HG03097 (cell line): ENCODE results near the gene SPATA16.
"Not testable (repeated sequence)": the region's sequence is repeated elsewhere in the genome, so short reads cannot be mapped to it uniquely, and the experiment has no call there.

Experiments
- ATAC-seq: cut with Tn5 transposase; IDR thresholded peaks from one replicate; pipeline ENCODE4 v1.9.1; 2021; ENCODE audit not compliant: unreplicated experiment, low FRiP score

SPATA16 gene

DNA sequence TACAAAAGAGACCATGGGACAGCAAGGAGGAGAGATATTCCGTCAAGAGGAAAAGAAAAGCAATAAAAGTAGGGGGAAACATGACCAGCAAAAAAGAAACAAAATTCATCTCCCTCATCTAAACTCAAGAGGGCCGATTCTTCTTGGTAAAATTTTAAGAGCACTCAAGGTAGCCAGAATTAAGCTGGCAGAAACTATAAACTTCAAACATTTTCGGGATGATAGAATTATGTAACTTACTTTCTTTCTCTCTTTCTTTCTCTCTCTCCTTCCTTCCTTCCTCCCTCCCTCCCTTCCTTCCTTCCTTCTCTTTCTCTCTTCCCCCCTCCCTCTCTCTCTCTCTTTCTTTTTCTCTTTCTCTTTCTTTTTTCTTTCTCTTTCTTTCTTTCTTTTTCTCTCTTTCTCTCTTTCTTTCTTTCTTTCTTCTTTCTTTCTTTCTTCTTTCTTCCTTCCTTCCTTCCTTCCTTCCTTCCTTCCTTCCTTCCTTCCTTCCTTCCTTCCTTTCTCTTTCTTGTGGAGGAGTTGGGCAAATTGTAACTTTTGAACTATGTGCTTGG is 180.3 kb downstream of the SPATA16 start:
- ATAC-seq: not testable (repeated sequence)

DNA sequence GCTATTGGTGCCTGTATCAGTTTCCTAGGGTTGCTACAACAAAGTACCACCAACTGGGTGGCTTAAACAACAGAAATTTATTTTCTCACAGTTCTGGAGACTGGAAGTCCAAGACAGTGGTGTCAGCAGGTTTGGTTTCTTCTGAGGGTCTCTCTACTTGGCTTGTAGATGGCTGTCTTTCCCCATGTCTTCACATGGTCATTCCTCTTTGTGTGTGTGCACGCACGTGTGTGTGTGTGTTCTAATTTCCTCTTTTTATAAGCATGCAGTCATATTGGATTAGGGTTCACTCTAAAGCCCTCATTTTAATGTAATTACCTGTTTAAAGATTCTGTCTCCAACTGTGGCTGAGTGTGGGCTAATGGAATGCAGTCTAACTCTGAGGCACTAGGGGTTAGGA is 182.5 kb downstream of the SPATA16 start:
- ATAC-seq: no peak

DNA sequence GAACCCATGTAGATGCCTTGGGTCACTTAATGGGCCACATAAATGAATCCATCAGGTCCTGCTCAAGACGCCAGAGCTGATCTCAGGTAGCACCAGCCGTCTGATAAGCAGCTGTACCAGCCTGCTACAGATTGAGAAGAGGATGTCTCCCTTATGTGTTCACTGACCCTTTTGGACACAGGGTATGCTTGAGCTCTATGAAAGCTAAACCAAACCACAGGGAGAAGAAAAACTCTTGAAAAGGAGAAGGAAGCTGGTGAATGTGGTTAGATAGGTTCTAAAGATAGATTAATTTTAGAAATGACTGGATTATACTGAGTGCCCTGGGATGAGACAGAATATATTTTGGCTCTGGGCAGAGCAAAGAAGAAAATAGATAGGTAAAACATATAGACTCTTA is 187.5 kb downstream of the SPATA16 start:
- ATAC-seq: no peak

DNA sequence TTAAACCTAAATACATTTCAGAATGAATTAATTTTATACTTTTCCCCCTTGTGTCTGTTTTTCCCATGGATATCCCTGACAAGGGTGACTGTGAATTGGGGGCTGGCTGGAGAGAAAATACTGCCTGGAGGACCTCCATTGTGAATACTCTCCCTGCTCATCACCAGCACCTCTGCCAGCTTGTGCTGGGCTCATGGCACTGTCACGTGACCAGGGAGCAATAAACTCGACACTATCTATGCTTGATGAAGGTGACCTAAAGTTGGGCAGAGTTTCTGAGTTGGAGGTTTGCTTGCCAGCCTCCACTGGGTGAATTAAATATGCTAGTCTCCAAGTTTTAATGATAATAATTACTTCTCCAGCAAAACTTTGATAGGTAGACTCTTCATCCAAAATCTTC is 189.5 kb downstream of the SPATA16 start:
- no peak for ATAC-seq

DNA sequence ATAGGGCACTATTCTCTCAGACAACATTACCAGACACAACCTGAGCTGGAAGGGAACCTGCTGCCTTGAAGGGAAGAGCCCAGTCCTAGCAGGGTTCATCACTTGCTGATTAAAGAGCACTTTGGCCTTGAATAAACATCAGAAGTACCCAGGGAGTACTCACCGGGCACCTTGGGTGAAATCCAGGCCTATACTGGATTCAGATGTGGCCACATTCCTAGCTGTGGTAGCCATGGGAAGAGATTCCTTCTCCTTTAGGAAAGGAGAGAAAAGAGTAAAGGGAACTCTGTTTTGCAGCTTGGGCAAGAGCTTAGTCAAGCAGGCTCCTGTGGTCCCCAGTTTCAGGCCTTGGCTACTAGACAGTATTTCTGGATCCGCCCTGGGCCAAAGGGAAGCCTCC is 195.0 kb downstream of the SPATA16 start:
- ATAC-seq: no peak

DNA sequence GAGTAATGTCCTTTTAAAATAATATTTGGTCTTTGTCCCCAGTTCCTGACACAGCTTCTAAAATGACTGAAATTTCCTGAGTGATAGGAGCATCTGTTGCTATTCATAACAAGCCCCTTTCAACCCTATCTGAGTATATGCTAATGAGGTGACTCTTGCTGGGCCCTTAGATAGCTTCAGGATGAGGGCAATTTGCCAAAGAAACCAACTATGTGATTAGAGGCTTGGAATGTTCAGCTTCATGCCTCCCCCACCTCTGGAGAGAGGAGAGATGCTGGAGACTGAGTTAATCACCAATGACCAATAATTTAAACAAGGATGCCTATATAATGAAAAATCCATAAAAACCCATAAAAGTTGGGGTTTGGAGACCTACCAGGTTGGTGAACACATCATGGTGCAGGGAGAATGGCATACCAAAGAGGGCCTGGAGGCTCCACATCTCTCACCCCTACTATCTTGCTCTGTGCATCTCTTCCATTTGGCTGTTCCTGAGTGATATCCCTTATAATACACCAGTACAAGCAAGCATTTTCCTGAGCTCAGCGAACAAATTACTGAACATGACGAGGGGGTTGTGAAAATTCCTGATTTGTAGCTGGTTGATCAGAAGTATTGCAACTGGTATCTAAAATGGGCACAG is 201.3 kb downstream of the SPATA16 start:
- no peak for ATAC-seq

DNA sequence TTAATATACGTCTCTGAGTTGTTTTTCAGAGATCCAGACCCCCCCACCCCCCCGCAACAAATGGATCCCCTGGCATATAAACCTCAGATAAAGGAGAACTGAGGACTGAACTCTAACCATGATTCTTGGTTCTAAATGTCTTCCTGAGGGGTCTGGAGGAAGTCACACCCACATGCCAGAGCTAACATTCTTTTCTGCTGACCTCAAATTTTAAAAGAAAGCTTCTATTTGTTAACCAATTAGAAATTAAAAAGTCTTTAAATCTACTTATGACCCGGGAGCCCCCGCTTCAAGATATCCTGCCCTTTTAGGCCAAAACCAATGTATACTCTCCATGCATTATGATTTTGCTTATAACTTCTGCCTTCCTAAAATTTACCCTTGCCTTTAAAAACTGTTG is 202.2 kb downstream of the SPATA16 start:
- ATAC-seq: no peak

DNA sequence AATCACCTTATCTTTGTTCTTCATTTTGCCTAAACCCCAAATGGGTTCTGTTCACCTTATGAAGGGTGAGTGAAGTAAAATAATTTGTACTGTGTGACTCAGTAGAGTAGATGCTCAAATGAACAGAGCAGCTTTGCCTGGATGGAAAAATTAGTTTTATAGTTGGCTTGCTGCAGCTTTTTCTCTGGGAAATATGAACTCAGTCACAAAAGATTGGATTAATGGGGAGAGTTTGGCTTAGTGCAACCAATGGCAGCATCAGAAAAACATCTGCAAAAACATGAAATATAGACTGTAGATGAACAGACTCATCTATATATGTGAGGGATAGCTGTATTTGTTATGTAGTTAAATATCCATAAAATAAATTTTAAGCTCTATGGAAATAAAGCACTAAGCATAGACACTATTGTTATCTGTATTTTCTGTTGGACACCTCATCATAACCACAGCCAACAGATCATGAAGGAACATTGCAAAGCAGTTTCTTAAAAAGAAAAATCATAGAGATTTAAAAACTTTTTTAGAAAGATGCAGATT is 209.2 kb downstream of the SPATA16 start:
- no peak for ATAC-seq

DNA sequence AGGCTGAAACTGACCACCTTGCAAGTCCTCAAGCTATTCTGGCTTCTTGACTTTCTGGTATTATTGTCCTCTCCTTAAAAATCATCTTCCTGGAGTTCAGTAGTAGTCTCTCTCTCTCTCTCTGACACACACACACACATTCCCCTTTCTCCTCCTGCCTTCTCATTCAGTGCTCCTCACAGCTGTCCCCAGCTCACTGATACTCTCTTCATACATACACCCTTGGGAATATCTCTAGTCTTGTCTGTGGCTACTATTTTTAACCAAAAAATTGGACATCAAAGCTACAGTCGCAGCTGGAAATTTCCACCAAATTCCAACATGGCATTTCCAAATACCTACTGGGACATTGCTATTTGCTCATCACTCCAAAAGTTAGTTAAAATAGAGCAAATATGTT is 211.6 kb downstream of the SPATA16 start:
- no peak for ATAC-seq

DNA sequence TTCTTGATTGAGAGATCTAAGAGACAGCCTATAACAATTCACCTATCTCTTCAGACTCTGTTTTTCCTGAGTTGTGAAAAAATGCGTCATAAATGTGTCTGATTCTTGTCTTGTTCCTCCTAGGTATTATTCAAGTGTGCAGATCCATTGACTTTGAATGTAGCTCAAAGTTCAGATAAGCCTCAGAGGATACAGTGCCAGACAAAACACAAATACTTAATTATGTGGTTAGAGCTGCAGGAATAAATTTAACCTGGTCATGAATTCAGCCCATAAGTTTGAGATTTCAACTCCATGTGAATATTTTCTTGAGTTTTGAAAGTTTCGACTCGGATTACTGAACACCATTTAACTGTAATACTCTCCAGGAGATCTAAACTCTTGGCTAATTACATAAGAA is 216.5 kb downstream of the SPATA16 start:
- no peak for ATAC-seq

DNA sequence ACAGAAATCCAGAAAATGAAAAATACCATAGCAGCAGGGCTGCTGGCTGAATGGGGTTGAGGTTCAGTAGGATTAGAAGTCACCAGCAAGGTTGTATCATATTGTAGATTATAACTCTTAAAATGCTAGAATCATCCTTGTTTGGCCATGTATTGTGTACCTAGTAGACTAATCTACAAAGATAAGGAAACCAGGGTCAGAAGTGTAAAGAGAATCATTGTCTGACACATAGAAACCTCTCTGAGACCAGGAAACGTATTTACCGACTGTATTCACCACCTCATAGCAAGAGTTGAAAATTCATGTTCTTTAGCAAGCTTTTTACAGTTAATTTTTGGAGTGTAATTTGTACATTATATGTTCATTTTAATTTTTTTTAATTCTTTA is 221.7 kb downstream of the SPATA16 start:
- no peak for ATAC-seq

DNA sequence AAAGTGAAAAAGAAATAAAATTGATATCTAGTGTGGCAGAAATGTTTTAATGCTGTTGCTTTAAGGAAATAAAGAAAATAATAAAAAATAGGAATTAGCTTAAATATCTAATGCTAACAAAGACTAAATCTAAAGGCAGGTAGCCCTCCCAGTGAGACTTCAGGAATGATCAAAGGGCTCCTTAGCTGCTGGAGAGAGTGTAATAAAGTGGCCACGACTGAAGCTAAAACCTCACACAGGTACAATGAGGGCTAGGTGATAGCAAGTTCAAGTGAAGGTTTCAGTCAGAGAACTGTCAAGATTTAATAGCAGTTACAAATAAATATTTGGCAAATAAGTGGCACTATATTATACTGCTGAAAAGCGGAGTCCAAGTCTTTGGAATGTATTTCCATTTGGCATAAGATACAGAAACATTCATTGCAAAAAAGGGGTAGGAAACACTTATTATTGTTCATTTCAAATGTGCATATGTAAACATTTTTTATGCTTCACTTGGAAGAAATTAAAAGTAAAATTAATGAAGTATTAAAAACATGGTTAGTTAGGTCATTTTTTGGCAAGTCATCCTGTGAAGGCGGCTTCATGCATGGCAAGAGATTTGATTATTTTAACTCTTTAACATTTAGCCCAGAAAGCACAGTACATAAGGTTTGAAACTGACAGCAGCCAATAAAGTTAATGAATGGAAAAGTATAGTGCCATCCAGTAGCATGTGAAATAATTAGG is 222.3 kb downstream of the SPATA16 start:
- ATAC-seq: no peak

DNA sequence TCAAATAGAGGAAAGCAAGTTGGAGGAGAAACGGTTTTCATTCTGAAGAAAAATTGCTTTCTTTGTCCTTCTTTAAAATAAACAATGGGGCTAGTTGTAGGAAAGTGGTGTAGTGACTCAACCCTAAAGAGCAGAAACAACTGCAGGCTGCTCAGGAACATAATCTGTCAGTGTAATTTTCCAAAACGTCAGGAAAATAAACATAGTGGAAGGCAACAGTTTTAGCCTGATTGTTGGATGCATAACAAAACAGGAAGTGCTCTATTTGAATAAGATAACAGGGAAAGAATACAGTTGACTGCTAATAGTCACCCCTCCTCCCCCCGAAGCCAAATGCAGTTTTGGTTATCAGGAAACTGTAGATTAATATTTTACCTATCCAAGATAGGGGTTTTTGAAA is 222.9 kb downstream of the SPATA16 start:
- ATAC-seq: no peak

DNA sequence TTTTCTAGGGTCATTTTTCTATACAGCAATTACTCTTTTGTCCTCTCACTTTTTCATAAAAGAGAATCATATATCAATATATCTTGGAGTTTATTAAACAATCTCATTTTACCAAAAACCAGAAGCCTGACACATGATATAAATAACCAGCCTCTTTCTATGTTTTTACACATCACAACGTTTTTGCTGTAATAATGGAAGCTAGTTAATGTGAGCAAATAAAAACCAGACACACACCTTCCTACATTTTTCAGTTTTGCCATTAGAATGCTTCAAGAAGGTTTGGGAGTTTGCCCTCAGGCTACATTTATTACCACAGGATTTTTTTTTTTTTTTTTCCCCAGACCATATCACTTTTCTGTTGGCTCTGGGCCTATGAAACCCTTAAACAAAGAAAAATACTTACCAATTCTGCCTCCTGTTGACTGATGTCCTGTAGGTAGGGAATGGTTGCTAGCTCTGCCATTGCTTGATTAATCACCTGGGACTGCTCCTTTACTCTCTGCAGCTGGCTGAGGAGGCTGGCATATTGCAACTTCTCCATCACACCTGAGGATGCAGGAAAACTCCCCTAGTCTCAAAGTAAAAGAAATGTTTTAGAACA is 225.0 kb downstream of the SPATA16 start:
- no peak for ATAC-seq

DNA sequence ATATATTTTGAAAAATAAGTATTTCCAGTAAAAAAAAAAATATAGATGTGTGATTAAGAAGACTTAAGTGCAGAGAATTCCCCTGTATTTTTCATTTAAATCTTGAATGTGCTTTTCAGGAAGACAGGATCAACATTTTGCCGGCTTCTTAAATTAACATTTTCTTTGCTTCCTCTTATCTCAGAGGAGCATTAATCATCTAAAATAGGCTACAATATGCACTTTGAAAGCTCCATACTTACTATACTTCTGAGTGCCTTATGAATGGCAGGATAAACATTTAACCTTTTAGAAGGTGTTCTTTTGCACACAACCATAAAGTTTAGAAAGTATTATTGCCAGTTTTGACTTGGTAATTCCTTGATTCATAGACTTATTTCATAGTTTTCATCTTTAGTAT is 226.2 kb downstream of the SPATA16 start:
- ATAC-seq: no peak

DNA sequence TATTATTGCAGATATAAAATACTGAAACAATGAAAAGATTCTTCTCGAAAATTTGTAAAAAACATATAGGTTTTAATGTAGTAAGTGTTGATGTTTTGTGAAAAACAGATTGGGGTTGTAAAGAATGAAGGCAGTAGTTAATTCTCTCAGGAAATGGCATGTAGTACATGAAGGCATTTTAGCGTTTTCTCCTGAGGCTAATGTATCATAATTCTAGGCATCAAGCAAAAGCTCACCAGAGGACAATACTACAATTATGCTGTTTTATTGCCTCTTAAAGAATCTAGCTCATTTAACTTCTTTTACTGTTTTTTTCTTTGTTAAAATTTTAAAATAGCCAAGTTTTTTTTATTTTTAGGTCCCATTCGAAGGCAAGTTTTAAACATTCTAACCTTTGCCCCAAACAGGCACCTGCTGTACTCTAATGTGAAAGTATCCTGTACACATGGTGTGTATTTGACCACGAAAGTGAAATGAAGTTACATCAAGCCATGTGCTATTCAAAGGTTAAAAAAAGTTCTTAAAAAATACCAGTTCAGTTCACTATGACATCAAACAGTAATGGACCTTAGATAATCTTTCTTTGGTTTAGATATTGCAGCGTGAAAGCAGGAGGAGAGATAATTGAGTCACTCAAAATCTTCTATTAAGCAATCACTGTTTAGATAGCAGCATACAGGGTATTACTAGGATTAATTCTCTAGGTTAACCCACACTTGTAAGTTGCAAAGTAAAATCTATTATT is 227.0 kb downstream of the SPATA16 start:
- ATAC-seq: no peak

DNA sequence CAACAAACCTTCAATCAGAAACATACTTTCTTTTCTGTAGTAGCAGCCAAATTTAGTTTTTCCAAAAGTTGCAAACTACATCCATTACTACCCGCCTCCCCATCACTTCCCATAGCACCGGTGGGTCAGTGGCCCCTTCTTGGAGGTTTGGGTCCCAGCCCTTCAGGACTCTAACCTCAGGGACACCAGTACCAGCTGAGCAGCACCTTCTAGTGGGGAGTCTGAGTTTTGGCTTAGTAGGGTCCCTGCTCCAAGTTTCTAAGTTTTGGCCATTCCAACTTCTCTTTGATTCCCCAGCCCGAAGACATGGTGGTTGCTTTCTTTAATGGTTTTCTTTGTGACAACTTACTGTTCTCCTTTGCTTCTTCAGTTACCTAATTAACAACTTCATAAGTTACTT is 229.9 kb downstream of the SPATA16 start:
- ATAC-seq: no peak

DNA sequence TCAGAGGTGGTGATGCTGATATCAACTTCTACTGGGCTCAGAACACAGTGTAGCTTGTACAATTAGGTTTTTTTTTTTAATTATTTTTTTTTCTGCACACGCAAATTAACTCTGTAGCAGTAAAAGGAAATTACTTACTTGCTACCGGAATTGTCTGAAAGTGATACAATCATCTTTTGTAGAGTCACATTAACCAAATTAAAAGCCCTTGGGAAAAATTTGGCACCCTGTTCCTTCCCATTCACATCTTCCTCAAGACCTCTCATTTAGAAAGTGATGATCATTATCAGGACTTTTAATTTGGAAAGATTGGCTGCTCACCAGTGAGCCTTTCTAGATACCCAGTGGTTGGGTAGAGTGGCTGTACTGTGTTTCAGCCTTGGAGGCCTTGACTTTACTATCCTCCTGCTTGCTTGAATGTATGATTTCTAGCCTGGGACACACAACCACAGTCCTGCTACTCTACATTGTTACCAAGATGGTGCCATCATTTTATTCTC is 232.2 kb downstream of the SPATA16 start:
- ATAC-seq: no peak

DNA sequence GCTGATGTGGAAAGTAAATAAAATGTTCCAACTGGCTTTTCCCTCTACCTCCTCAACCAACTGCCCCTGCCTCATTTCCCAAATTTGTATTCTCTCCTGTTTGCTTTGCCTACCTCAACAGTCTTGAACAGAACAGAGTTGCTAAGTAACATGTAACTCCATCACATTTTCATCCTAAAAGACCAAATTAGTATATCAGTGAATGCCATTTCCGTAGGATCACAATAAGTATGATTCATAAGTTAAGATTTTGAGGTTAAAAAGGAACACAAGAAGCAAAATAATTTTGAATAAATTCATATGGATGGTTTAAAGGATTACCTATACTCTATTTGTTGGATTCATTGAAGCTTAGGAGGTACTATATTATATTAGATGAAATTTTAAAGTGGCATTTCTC is 235.6 kb downstream of the SPATA16 start:
- no peak for ATAC-seq

DNA sequence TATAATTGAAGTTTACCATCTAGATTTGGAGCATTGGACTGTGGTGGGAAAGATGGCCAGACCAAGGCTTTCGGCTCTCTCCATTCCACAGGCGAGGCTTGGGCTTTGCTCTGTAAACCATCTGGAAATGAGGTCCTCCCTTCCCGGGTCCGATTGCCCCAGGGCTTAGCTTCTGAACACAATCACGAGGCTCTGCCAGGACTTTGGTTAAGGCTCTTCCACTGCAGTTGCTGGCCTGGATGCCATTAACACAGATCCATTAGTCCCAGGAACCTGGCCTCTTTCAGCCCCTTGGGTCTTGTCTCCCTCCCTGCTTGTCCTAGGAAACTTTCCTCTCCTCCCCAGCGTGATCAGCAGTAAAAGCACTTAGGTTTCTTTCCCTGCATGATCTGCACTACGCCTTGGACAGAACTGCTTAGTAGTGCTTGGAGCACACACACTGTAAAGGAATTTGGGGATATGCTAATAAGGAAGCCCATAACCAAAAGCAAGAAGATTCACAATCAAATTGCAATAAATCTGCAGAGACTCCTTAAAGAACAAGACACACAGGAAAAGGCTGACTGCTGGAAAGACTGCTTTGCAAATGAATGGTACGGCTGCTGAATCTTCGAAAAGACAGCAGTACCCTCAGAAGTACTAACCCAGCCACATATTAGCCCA is 236.2 kb downstream of the SPATA16 start:
- no peak for ATAC-seq
